ENCODE measurements around the gene FCSK. TPM values are rescaled to one million over a fixed set of nuclear protein-coding genes. Genes with fewer than 3 reads are reported as not detected.

The FCSK gene
- total and polyA plus RNA-seq, 2 of the 13 experiments (the other 11 are each of a cell fraction or from before 2014, with no cell fraction given): 9.1 to 19.2 TPM

- in situ Hi-C loops (cut with HindIII; ENCODE audit: extremely low pct_ligation_motif_present, low pct_unique_long_range_greater_than_20kb) (no loop called here), intact Hi-C loops (cut with micrococcal nuclease; ENCODE audit: unreplicated experiment) (loop anchor here (5.0 kb wide), 1 partner anchor 33 kb away; the partner anchor contains the start of gene FCSK)
- peaks cover 75% of the 10 kb centered on the region for H3K4me1 ChIP-seq (ENCODE audit: insufficient read depth, low read length)
- 36% methylated on average over 5 of the region's 5 CpGs for WGBS (ENCODE audit: low lambda C conversion rate)
- ChIA-PET CTCF (ENCODE audit: low intra/inter-chr PET ratio, low total read pairs) (no interaction called here), POLR2A (interaction anchor here (1.3 to 4.2 kb wide), 6 partner anchors 9 to 106 kb away, joined by 3 to 38 read pairs (median 7); partner anchors contain the start of genes FCSK and ST3GAL2)
- BruUV-seq (replicated peaks): no TSS peak
- H4K20me1 ChIP-seq (ENCODE audit: insufficient read depth, low read length): no peaks in the 10 kb centered on the region; the same call in 1 of the 2 replicates
- H3K4me3 ChIP-seq (replicated peaks in 1 of 3; ENCODE audit: insufficient read depth in 1 of 3, low read depth in 2 of 3, low read length in 3 of 3): peak overlapping the region in 1 of 3 experiments; percentile 6; a peak in 2 of 6 replicates
- DNase-seq (ENCODE audit: low spot score): no peak
- FAIRE-seq: peak; percentile 32
- H3K9me3 ChIP-seq (ENCODE audit: low read length): no peaks in the 10 kb centered on the region
- ATAC-seq: peak; percentile 17
- H3K27ac ChIP-seq (ENCODE audit: extremely low read length, insufficient read depth, low read length): peak overlapping the region; percentile 50
- peak overlapping the region; percentile 39 for H3K9ac ChIP-seq (ENCODE audit: insufficient read depth, low read depth, low read length)
- H3K4me2 ChIP-seq (ENCODE audit: low read depth, low read length): peak overlapping the region; percentile 45
- no peaks in the 10 kb centered on the region for H3K27me3 ChIP-seq (ENCODE audit: control insufficient read depth in 1 of 2, insufficient read depth in 2 of 2, low read length in 2 of 2)
- H3K36me3 ChIP-seq (replicated peaks in 1 of 2; ENCODE audit: control insufficient read depth in 1 of 2, insufficient read depth in 2 of 2, low read length in 2 of 2): peaks cover 0 to 25% of the 10 kb centered on the region in 2 experiments; a peak in 3 of 5 replicates
- H3K79me2 ChIP-seq (ENCODE audit: insufficient read depth, low read length): peaks cover 80% of the 10 kb centered on the region
- H2AFZ ChIP-seq (ENCODE audit: low read length): no peak overlapping the region
- TF ChIP-seq ZNF556 (CRISPR knock-in tag; IDR thresholded peaks at IDR 0.05; ENCODE audit: borderline replicate concordance) (0 out of 2 replicates have a peak, but pooled peaks have one; percentile 14), ZNF10 (CRISPR knock-in tag; IDR thresholded peaks at IDR 0.05; ENCODE audit: borderline replicate concordance, low read depth) (no peak), ARID4A (CRISPR knock-in tag; IDR thresholded peaks at IDR 0.05; ENCODE audit: borderline replicate concordance) (0 out of 2 replicates have a peak, but pooled peaks have one; percentile 6), PATZ1 (CRISPR knock-in tag; IDR thresholded peaks at IDR 0.05) (peak; percentile 79), ZNF614 (CRISPR knock-in tag; IDR thresholded peaks at IDR 0.05; ENCODE audit: borderline replicate concordance) (peak; percentile 57; the same call in 1 of the 2 replicates), ZNF343 (CRISPR knock-in tag; IDR thresholded peaks at IDR 0.05) (0 out of 2 replicates have a peak, but pooled peaks have one; percentile 49), ZNF230 (CRISPR knock-in tag; IDR thresholded peaks at IDR 0.05) (0 out of 2 replicates have a peak, but pooled peaks have one; percentile 48), CEBPG (CRISPR knock-in tag; IDR thresholded peaks at IDR 0.05) (0 out of 2 replicates have a peak, but pooled peaks have one; percentile 28), HOXA3 (CRISPR knock-in tag; IDR thresholded peaks at IDR 0.05) (0 out of 2 replicates have a peak, but pooled peaks have one; percentile 19), FOXA1 (IDR thresholded peaks at IDR 0.05) (no peak), FOXA1 (CRISPR knock-in tag; IDR thresholded peaks at IDR 0.05) (peak; percentile 49; the same call in 1 of the 2 replicates), ZNF331 (CRISPR knock-in tag; IDR thresholded peaks at IDR 0.05) (0 out of 2 replicates have a peak, but pooled peaks have one; percentile 23), ZNF512 (CRISPR knock-in tag; IDR thresholded peaks at IDR 0.05) (no peak), ZNF350 (CRISPR knock-in tag; IDR thresholded peaks at IDR 0.05; ENCODE audit: borderline replicate concordance, low read depth) (0 out of 2 replicates have a peak, but pooled peaks have one; percentile 21), ZZZ3 (CRISPR knock-in tag; IDR thresholded peaks at IDR 0.05; ENCODE audit: borderline replicate concordance) (0 out of 2 replicates have a peak, but pooled peaks have one; percentile 26), HNRNPL (IDR thresholded peaks at IDR 0.05; ENCODE audit: low read depth, low read length) (0 out of 2 replicates have a peak, but pooled peaks have one; percentile 33), TEAD3 (CRISPR knock-in tag; optimal IDR thresholded peaks at IDR 0.05; ENCODE audit: borderline replicate concordance) (peak; percentile 16)
These were observed 35.4 kb upstream of the FCSK start for GRCh38 chr16:70418993-70419318.

Measured in HepG2 (cell line).